Measurements from ENCODE around the gene AMER3.

Gene AMER3

GRCh38 chr2:130790312-130790711 is 35.0 kb downstream of the AMER3 start:
- H3K9me3 ChIP-seq = no peaks in the 10 kb centered on the region
- DNase-seq = no peak
- H3K27me3 ChIP-seq = no peaks in the 10 kb centered on the region
- H3K4me3 ChIP-seq (ENCODE audit: low read depth, low read length) = no peak overlapping the region
- no peaks in the 10 kb centered on the region for H3K4me1 ChIP-seq
- H3K36me3 ChIP-seq = no peaks in the 10 kb centered on the region
- no peak for TF ChIP-seq CTCF (IDR thresholded peaks at IDR 0.05; ENCODE audit: low read depth, low read length)

- H3K36me3 ChIP-seq = no peaks in the 10 kb centered on the region
- H3K4me1 ChIP-seq = no peaks in the 10 kb centered on the region
- no peaks in the 10 kb centered on the region for H3K27me3 ChIP-seq
- H3K9me3 ChIP-seq = no peaks in the 10 kb centered on the region
- TF ChIP-seq CTCF (IDR thresholded peaks at IDR 0.05; ENCODE audit: low read depth, low read length) = no peak
- no peak for DNase-seq
- H3K4me3 ChIP-seq (ENCODE audit: low read depth, low read length) = no peak overlapping the region
Observed at GRCh38 chr2:130790804-130791616, 35.7 kb downstream of the AMER3 start.

- DNase-seq = no peak
Observed at GRCh38 chr2:130791617-130791939, 36.2 kb downstream of the AMER3 start.

GRCh38 chr2:130795431-130795830 is 40.1 kb downstream of the AMER3 start:
- Histone ChIP-seq H3K27me3 (no peaks in the 10 kb centered on the region), H3K4me3 (ENCODE audit: low read depth, low read length) (no peak overlapping the region), H3K36me3 (no peaks in the 10 kb centered on the region), H3K9me3 (no peaks in the 10 kb centered on the region), H3K4me1 (0 out of 2 replicates have a peak, but pooled peaks cover 3% of the 10 kb centered on the region)
- no peak for DNase-seq
- no peak for TF ChIP-seq CTCF (IDR thresholded peaks at IDR 0.05; ENCODE audit: low read depth, low read length)

More at GRCh38 chr2:130791617-130791939, 36.2 kb downstream of the AMER3 start:
- H3K4me3 ChIP-seq (ENCODE audit: low read depth, low read length) = no peak overlapping the region
- H3K36me3 ChIP-seq = no peaks in the 10 kb centered on the region
- no peaks in the 10 kb centered on the region for H3K4me1 ChIP-seq
- H3K9me3 ChIP-seq = no peaks in the 10 kb centered on the region
- no peaks in the 10 kb centered on the region for H3K27me3 ChIP-seq
- TF ChIP-seq CTCF (IDR thresholded peaks at IDR 0.05; ENCODE audit: low read depth, low read length) = no peak

GRCh38 chr2:130796290-130796689 is 41.0 kb downstream of the AMER3 start:
- no peak for TF ChIP-seq CTCF (IDR thresholded peaks at IDR 0.05; ENCODE audit: low read depth, low read length)
- H3K4me3 ChIP-seq (ENCODE audit: low read depth, low read length) = no peak overlapping the region
- DNase-seq = no peak
- no peaks in the 10 kb centered on the region for H3K27me3 ChIP-seq
- H3K36me3 ChIP-seq = no peaks in the 10 kb centered on the region
- H3K9me3 ChIP-seq = no peaks in the 10 kb centered on the region
- 0 out of 2 replicates have a peak, but pooled peaks cover 3% of the 10 kb centered on the region for H3K4me1 ChIP-seq
